ENCODE measurements around the gene GSTM4. TPM values are rescaled to one million over a fixed set of nuclear protein-coding genes. Genes with fewer than 3 reads are reported as not detected.

Gene GSTM4
- total and polyA plus RNA-seq, 2 of the 4 experiments (the other 2 are of a cell fraction), result 10.4 to 37.8 TPM

GRCh38 chr1:109636201-109636952, 19.5 kb upstream of the GSTM4 start:
- no peak overlapping the region for H2BK120ac ChIP-seq (ENCODE audit: low read depth, low read length)
- in situ Hi-C loops (cut with MboI; ENCODE audit: low sequenced_read_pairs) (no loop called here), intact Hi-C loops (cut with micrococcal nuclease) (no loop called here), dilution Hi-C loops (cut with HindIII; ENCODE audit: low sequenced_read_pairs, unreplicated experiment) (no loop called here)
- ChIA-PET CTCF (interaction anchor here (1.1 to 2.3 kb wide), 4 partner anchors 88 to 348 kb away, joined by 4 to 8 read pairs (median 4); partner anchors contain the start of genes AHCYL1 and GNAI3), POLR2A (ENCODE audit: unreplicated experiment) (interaction anchor here (0.6 kb wide), 1 partner anchor 103 kb away, joined by 3 read pairs; no protein-coding TSS in a partner anchor)
- H2AK5ac ChIP-seq (ENCODE audit: low read depth, low read length), result peak overlapping the region; percentile 10
- peak overlapping the region; percentile 65 for H2AK9ac ChIP-seq (replicated peaks; ENCODE audit: low read depth, low read length, poor library complexity)
- BruUV-seq (replicated peaks), result no TSS peak
- H3K9me3 ChIP-seq (ENCODE audit: control insufficient read depth, insufficient read depth, low read length), result no peaks in the 10 kb centered on the region
- H3K9me1 ChIP-seq (ENCODE audit: insufficient read depth, low read length), result no peaks in the 10 kb centered on the region
- peak; percentile 62 for DNase-seq
- no peak overlapping the region for H3K56ac ChIP-seq (ENCODE audit: extremely low read depth, insufficient read depth, low read length)
- H4K91ac ChIP-seq (ENCODE audit: insufficient read depth, low read depth, low read length), result 0 out of 2 replicates have a peak overlapping the region, but pooled peaks have one; percentile 26
- peak overlapping the region in 1 of 2 experiments; percentile 39; a peak in 1 of 4 replicates for H4K8ac ChIP-seq (ENCODE audit: low read depth in 2 of 2, low read length in 2 of 2)
- peak; percentile 60 for ATAC-seq (ENCODE audit: low read depth)
- WGBS, 2 experiments (ENCODE audit: extremely low coverage in 2 of 2, insufficient read length in 1 of 2), result no CpG with 5 or more reads among the region's 9 CpGs
- no peaks in the 10 kb centered on the region for H4K20me1 ChIP-seq (ENCODE audit: insufficient read depth, low read length)
- H3K4me3 ChIP-seq (ENCODE audit: insufficient read depth, low read depth, low read length), result no peak overlapping the region
- H2BK20ac ChIP-seq (ENCODE audit: low read depth, low read length), result 0 out of 2 replicates have a peak overlapping the region, but pooled peaks have one; percentile 29
- no peak overlapping the region for H3K9ac ChIP-seq (ENCODE audit: low read depth, low read length)
- no peak overlapping the region for H3K27ac ChIP-seq (ENCODE audit: insufficient read depth, low read length)
- H2BK5ac ChIP-seq (ENCODE audit: low read depth, low read length, poor library complexity, severe bottlenecking), result peak overlapping the region; percentile 28
- H3K36me3 ChIP-seq (ENCODE audit: control insufficient read depth, insufficient read depth, low read length), result peaks cover 14% of the 10 kb centered on the region
- H3K4me2 ChIP-seq (ENCODE audit: low read depth, low read length), result peak overlapping the region; percentile 16; the same call in 1 of the 2 replicates
- no peak overlapping the region; the same call in 1 of the 2 replicates for H3K14ac ChIP-seq (replicated peaks; ENCODE audit: low read depth, low read length)
- H3K4me1 ChIP-seq (ENCODE audit: control insufficient read depth, insufficient read depth, low read length), result peaks cover 10% of the 10 kb centered on the region
- H2AFZ ChIP-seq (replicated peaks; ENCODE audit: low read length, poor library complexity), result peak overlapping the region; percentile 6
- H3K23ac ChIP-seq (ENCODE audit: low read depth, low read length), result no peak overlapping the region
- H3K27me3 ChIP-seq (ENCODE audit: control insufficient read depth, insufficient read depth, low read length), result no peaks in the 10 kb centered on the region
- H3K18ac ChIP-seq (ENCODE audit: low read depth, low read length), result peak overlapping the region; percentile 33; the same call in 1 of the 2 replicates
- H3K79me1 ChIP-seq (ENCODE audit: low read depth in 1 of 2, low read length in 2 of 2), result peaks cover 6 to 8% of the 10 kb centered on the region in 2 experiments; a peak in 1 of 4 replicates
- H3K4ac ChIP-seq (ENCODE audit: low read depth, low read length), result peak overlapping the region; percentile 24; the same call in 1 of the 2 replicates
- H2BK15ac ChIP-seq (ENCODE audit: low read depth, low read length), result no peak overlapping the region
- peak overlapping the region; percentile 37 for H4K5ac ChIP-seq (ENCODE audit: low read depth, low read length)
- TF ChIP-seq NFE2L2 (IDR thresholded peaks at IDR 0.05; ENCODE audit: low read depth, low read length) (peak; percentile 80), RAD21 (IDR thresholded peaks at IDR 0.05; ENCODE audit: low read length) (no peak), SMC3 (IDR thresholded peaks at IDR 0.05; ENCODE audit: low read depth, low read length) (no peak), RFX5 (IDR thresholded peaks at IDR 0.05; ENCODE audit: low read depth, low read length) (no peak), CHD1 (IDR thresholded peaks at IDR 0.05; ENCODE audit: low read depth, low read length) (no peak), MAFK (IDR thresholded peaks at IDR 0.05; ENCODE audit: low read depth, low read length) (no peak), ELK1 (IDR thresholded peaks at IDR 0.05; ENCODE audit: borderline replicate concordance, low read depth, low read length) (no peak), MAZ (IDR thresholded peaks at IDR 0.05; ENCODE audit: borderline replicate concordance, low read depth, low read length) (no peak), CEBPB (IDR thresholded peaks at IDR 0.05; ENCODE audit: low read depth, low read length) (peak; percentile 57; the same call in 1 of the 2 replicates), POLR2A (IDR thresholded peaks at IDR 0.05; ENCODE audit: low read depth, low read length) (no peak), USF2 (IDR thresholded peaks at IDR 0.05; ENCODE audit: low read depth, low read length) (no peak), MXI1 (IDR thresholded peaks at IDR 0.05; ENCODE audit: borderline replicate concordance, low read depth, low read length) (no peak), BHLHE40 (IDR thresholded peaks at IDR 0.05; ENCODE audit: low read depth, low read length) (no peak), RCOR1 (IDR thresholded peaks at IDR 0.05; ENCODE audit: insufficient replicate concordance, low read length) (no peak)
